Activated CD4-positive, CD25-positive, alpha-beta regulatory T cell (primary cell): ENCODE results near the gene TNFRSF13B.

Experiments used
- DNase-seq, 4 experiments: peaks; one replicate each; lab custom pipeline; 2025; lab: John Stamatoyannopoulos, UW

TNFRSF13B gene

GRCh38 chr17:16954521-16954920 is 17.4 kb downstream of the TNFRSF13B start:
- DNase-seq, result no peak

- no peak for DNase-seq
Observed at GRCh38 chr17:16953841-16954240, 18.1 kb downstream of the TNFRSF13B start.

- DNase-seq, result no peak
Observed at GRCh38 chr17:16953347-16953746, 18.6 kb downstream of the TNFRSF13B start.

GRCh38 chr17:16952401-16952800 is 19.5 kb downstream of the TNFRSF13B start:
- no peak for DNase-seq

DNA sequence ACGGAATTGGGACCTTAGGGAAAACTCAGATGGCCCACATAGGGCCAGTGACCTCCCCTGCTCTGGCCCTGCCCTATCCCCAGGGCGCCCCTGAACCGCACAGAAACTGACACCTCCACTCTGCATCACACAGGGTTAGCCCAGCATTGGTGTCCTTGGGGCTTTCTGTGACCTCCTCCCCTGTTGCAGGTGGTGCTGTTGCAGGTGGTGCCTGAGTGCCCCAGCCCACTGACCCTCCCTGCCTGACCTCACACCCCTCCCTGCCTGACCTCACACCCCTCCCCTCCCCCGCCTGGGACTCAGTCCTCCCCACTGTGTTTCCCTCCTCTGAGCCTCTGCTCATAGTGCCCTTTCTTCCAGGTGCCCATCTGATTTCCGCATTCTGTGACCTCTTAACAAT is 21.4 kb downstream of the TNFRSF13B start:
- DNase-seq, result no peak

GRCh38 chr17:16948587-16949376 is 23.1 kb downstream of the TNFRSF13B start:
- DNase-seq, result no peak

DNA sequence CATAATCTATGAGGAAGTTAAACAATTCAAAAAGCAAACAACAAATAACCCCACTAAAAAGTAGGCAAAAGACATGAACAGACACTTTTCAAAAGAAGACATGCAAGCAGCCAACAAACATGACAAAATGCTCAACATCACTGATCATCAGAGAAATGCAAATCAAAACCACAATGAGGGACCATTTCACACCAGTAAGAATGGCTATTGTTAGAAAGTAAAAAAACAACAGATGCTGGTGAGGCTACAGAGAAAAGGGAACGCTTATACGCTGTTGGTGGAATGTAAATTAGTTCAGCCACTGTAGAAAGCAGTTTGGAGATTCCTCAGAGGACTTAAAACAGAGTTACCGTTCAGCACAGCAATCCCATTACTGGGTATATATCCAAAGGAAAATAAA is 24.4 kb downstream of the TNFRSF13B start:
- DNase-seq, result no peak

DNA sequence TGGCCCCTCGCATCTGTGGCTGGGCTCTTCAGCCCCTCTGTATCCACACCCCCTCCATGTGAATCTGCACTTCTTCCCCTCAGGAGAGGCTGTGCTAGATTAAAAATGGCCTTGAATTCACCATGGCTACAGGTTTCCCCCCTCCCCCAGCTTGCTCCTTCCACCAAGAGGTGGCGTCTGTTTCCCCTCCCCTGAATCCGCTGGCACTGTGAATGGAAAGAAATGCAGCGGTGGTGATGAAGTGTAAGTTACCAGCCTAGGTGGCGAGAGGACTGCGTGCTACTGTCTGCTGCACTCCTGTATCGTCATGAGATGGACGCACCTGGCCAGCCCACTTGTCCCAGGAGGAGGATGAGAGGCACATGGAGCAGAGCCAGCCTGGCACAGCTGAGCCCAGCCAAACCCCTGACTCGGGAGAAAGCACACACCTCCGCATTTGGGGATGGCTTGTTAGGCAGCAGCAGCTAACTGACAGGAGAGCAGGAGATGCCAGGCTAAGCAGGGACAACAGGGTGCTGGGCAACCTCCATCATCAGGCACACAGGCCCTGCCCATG is 26.2 kb downstream of the TNFRSF13B start:
- DNase-seq, result no peak

GRCh38 chr17:16945136-16945482 is 26.8 kb downstream of the TNFRSF13B start:
- no peak for DNase-seq

DNA sequence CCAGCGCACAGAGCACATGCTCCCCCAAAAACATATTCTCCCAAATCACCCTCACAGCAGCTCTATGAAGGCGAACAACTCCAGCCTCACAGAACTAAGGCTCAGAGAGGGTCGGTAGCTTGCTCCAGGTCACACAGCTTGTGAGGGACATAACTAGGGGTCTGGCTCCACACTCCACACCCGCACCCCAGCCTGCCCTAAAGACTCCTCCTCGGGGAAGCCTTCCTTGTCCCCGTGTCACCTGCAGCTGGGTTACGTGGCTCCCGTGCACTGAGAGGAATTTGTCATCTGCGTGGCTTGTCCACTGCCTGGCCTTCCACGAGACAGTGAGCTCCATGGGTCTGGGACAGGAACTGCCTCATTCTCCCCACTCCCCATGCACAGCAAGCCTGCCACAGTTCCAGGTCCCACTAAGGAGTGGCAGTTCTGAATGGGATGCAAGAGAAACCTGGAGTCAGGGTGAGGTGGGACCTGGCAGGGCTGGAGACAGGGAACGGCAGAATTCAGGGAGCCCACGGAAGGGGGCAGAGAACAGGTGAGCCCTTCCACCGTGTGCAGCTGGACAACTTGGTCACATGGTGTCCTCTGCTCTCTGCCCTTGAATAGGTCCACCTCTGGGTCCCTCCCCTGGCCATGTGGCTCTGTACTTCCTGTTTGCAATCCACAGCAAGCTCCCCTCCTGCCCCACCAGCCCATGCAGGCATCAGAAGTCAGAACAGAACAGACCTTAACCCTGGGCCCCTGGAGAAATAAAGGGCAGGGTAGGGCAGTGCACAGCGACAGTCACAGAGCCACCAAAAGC is 27.4 kb downstream of the TNFRSF13B start:
- no peak for DNase-seq

GRCh38 chr17:16943541-16944333 is 28.2 kb downstream of the TNFRSF13B start:
- no peak for DNase-seq

DNA sequence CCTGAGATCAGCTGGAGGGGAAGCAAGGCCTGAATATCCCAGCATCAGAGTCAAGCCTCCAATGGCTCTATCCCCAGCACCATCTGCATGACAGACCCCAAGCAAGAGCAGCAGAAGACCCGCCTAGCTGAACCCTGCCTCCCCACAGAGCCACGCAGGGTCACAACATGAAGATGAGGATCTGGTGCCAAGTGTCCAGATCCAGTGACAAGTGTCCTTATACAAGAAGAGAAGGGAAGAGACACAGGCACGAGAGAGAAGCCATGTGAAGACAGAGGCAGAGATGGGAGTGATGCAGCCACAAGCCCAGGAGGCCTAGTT is 28.9 kb downstream of the TNFRSF13B start:
- DNase-seq, result no peak

DNA sequence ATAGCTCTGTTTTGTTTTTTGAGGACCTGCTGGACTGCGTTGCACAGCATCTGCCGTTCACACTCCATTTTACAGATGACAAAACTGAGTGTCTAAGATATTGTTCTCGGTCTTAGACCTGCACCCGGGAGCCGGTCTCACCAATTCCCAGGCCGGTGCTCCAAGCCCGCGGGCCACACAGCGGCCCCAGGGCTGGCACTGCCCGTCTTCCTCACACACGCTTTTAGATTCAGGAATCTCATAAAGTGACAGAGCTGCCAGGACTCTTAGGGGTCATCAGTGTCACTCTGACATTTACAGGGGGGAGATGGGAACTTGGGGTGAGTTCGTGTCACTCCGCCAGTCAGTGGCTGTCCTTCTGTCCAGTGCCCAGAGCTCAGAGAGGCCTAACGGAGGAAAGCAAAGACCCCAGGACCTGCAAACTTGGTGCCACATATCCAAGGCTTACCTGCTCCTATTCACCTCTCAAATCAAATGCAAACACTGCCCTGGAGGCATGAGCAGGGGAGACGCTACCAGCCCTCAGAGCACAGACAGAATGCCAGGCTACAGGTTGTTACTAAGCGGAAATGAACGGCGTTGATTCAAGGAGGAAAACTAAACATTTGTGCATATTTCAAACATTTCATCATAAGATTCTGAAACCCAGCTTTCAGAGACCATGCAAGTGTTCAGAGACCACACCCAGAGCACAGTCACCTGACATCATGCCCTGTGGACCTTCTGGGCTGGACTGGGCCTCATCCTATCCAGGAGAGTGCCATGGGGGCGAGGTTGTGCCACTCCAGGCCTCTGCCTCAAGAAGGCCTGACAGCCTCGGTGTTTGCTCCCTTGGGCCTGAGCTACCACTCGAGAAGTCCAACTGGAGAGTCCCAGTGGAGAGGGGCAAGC is 29.5 kb downstream of the TNFRSF13B start:
- no peak for DNase-seq

GRCh38 chr17:16941072-16942036 is 30.6 kb downstream of the TNFRSF13B start:
- no peak for DNase-seq

DNA sequence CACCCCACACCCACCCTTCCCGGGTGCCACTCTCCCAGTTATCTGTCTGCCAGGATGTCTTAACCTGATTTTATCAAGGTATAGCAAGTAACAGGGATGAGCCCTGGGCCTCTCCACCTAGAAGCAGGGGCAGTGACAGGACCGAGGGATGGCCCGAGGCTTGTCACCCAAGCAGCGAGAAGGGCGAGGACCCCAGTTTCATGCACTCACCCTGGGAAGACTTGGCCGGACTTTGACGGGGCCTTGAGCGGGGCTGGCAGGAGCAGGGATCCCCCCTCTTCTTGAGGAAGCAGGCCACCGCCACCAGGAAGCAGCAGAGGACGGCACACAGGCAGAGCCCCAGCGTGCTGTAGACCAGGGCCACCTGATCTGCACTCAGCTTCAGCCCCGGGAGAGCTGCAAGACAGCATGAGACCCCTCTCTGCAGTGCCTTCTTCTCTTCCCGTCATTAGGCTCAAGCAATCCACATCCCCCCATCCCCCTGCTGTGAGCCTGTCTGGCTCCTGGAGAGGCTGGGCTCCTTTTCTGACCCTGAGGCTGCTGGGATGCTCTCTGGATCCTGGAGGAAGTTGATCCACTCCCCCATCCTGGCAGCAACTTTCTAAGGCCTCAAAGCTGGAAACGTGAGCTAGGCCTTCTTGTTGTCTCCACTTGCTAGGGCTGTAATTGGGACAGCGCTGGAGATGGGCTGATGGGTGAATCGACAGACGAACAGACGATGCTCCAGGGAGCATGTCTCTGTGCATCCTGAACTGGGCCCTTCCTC is 31.6 kb downstream of the TNFRSF13B start:
- DNase-seq, result no peak

- DNase-seq, result no peak
Observed at GRCh38 chr17:16939606-16940115, 32.3 kb downstream of the TNFRSF13B start.

- DNase-seq, result no peak
Observed at GRCh38 chr17:16939208-16939576, 32.7 kb downstream of the TNFRSF13B start.

DNA sequence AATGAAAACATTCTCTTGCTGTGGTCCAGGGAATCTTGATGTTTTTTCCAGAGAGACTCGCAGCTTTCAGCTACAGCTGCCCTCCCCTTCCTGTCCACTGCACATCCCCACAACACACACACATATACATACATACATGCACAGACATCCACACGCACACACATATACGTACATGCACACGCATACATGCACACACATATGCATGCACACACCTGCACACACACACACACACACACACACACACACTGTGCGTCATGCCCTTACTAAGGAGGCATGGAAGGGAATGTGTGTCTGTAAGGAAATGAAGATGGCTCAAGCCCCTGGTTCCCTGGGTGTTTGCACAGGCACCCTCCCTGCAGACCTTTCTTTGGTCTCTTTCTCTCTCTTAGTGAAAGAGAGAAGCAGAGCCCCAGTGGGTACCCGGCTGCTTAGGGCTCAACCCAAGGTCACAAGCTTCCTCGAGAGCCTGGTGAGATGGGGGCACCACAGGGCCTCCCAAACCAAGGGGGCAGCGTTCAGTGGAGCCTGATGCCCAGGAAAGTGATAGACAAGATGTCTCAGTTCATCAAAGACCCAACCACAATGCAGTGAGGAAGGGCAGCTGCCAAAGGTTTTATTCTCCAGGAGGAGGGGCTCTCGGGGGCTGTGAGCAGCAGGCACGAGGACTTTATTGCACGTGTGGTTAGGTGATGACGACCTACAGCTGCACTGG is 33.3 kb downstream of the TNFRSF13B start:
- DNase-seq, result no peak

DNA sequence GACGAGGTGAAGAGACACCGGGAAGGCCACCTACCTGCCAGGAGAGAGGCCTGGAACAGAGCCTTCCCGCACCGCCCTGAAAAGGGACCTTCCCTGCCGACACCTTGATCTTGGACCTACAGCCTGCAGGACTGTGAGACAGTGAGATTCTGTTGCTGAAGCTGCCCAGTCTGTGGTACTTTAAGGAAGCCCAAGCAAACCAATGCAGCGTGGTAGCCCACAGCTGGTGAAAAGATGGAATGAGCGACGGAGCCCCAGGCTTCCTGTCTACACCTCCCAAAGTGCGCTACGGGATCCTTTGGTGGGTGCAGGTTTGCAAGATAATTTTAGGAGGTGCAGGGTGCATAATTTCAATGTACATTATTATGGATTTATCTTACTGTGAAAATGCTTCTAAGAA is 33.9 kb downstream of the TNFRSF13B start:
- DNase-seq, result no peak
